ENCODE measurements around the gene APEX2. TPM values are rescaled to one million over a fixed set of nuclear protein-coding genes. Genes with fewer than 3 reads are reported as not detected.
A peak's percentile ranks its signal among the peaks of the same experiment; 100 is the strongest.
"Not testable (repeated sequence)": the region's sequence is repeated elsewhere in the genome, so short reads cannot be mapped to it uniquely, and the experiment has no call there.

The APEX2 gene
- total RNA-seq, 6 experiments from 2014 or later: 4.9 to 12.5 (median 8.6) TPM

GRCh38 chrX:54980334-54980733 lies 19.8 kb upstream of the APEX2 start:
- ATAC-seq (peak in 2 of 4 donors; percentile 17 to 46), DNase-seq (no peak)
- H3K4me3 ChIP-seq: no peak overlapping the region
- H3K27me3 ChIP-seq: no peaks in the 10 kb centered on the region
- WGBS (ENCODE audit: insufficient coverage, low coverage, low lambda C conversion rate, missing lambda C conversion rate): 37% methylated on average over 6 of the region's 6 CpGs
- TF ChIP-seq, protein P1, sequence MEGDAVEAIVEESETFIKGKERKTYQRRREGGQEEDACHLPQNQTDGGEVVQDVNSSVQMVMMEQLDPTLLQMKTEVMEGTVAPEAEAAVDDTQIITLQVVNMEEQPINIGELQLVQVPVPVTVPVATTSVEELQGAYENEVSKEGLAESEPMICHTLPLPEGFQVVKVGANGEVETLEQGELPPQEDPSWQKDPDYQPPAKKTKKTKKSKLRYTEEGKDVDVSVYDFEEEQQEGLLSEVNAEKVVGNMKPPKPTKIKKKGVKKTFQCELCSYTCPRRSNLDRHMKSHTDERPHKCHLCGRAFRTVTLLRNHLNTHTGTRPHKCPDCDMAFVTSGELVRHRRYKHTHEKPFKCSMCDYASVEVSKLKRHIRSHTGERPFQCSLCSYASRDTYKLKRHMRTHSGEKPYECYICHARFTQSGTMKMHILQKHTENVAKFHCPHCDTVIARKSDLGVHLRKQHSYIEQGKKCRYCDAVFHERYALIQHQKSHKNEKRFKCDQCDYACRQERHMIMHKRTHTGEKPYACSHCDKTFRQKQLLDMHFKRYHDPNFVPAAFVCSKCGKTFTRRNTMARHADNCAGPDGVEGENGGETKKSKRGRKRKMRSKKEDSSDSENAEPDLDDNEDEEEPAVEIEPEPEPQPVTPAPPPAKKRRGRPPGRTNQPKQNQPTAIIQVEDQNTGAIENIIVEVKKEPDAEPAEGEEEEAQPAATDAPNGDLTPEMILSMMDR (IDR thresholded peaks at IDR 0.05): no peak
- TF ChIP-seq POLR2A (IDR thresholded peaks at IDR 0.05): no peak
- intact Hi-C loops (cut with DNase I): no loop called here
- H3K36me3 ChIP-seq: no peaks in the 10 kb centered on the region
- H3K4me1 ChIP-seq: peaks cover 0 to 16% (median 0%) of the 10 kb centered on the region in 4 donors
- H3K27ac ChIP-seq: no peak overlapping the region
- H3K9me3 ChIP-seq: no peaks in the 10 kb centered on the region

DNA sequence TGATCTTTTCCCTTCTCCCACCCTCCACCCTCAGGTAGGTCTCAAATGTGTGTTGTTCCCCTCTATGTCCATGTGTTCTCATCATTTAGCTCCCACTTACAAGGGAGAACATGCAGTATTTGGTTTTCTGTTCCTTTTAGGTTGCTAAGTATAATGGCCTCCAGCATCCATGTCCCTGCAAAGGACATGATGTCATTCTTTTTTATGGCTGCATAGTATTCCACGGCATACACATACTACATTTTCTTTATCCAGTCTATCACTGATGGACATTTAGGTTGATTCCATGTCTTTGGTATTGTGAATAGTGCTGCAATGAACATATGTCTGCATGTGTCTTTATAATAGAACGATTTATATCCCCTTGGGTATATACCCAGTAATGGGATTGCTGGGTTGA lies 16.9 kb upstream of the APEX2 start:
- peaks cover 0 to 14% (median 0%) of the 10 kb centered on the region in 4 donors for H3K4me1 ChIP-seq
- H3K27ac ChIP-seq; H3K36me3 ChIP-seq; DNase-seq; intact Hi-C loops (cut with DNase I); H3K9me3 ChIP-seq; ATAC-seq; H3K27me3 ChIP-seq; H3K4me3 ChIP-seq: not testable (repeated sequence)
- 77% methylated on average over 2 of the region's 2 CpGs for WGBS (ENCODE audit: insufficient coverage, low coverage, low lambda C conversion rate, missing lambda C conversion rate)

GRCh38 chrX:54991706-54992105 lies 8.5 kb upstream of the APEX2 start:
- Histone ChIP-seq H3K36me3 (no peaks in the 10 kb centered on the region), H3K9me3 (no peaks in the 10 kb centered on the region), H3K4me1 (peaks cover 0 to 15% (median 4%) of the 10 kb centered on the region in 4 donors), H3K27me3 (no peaks in the 10 kb centered on the region), H3K27ac (no peak overlapping the region), H3K4me3 (peak overlapping the region in 2 of 3 donors; percentile 51 to 61)
- intact Hi-C loops (cut with DNase I): no loop called here
- DNase-seq: no peak
- ATAC-seq: no peak
- TF ChIP-seq, protein P1 (IDR thresholded peaks at IDR 0.05): no peak
- no peak for TF ChIP-seq POLR2A (IDR thresholded peaks at IDR 0.05)
- WGBS (ENCODE audit: insufficient coverage, low coverage, low lambda C conversion rate, missing lambda C conversion rate): 43% methylated on average over 2 of the region's 2 CpGs

- H3K27me3 ChIP-seq: no peaks in the 10 kb centered on the region
- ATAC-seq (peak in 3 of 4 donors; percentile 3 to 27 (median 8)), DNase-seq (no peak)
- H3K27ac ChIP-seq: peak overlapping the region in 1 of 3 donors; percentile 66
- TF ChIP-seq, protein P1 (IDR thresholded peaks at IDR 0.05): no peak
- TF ChIP-seq POLR2A (IDR thresholded peaks at IDR 0.05): no peak
- WGBS (ENCODE audit: insufficient coverage, low coverage, low lambda C conversion rate, missing lambda C conversion rate): 31% methylated on average over 1 of the region's 1 CpG
- H3K4me1 ChIP-seq: peaks cover 0 to 15% (median 4%) of the 10 kb centered on the region in 4 donors
- H3K4me3 ChIP-seq: peak overlapping the region; percentile 29 to 61 (median 51)
- intact Hi-C loops (cut with DNase I): no loop called here
- no peaks in the 10 kb centered on the region for H3K36me3 ChIP-seq
- no peaks in the 10 kb centered on the region for H3K9me3 ChIP-seq
Measured at GRCh38 chrX:54992911-54993622, 7.1 kb upstream of the APEX2 start.

GRCh38 chrX:54994099-54994498 lies 6.1 kb upstream of the APEX2 start, which contains the start of gene PFKFB1:
PFKFB1 (minus strand) TSS chrX:54994188; CDS start chrX:54994007, 181 bp downstream.
- intact Hi-C loops (cut with DNase I): no loop called here
- H3K9me3 ChIP-seq: no peaks in the 10 kb centered on the region
- 29% methylated on average over 2 of the region's 2 CpGs for WGBS (ENCODE audit: insufficient coverage, low coverage, low lambda C conversion rate, missing lambda C conversion rate)
- peaks cover 0 to 15% (median 4%) of the 10 kb centered on the region in 4 donors for H3K4me1 ChIP-seq
- no peaks in the 10 kb centered on the region for H3K36me3 ChIP-seq
- peak; percentile 81 to 91 (median 84) for ATAC-seq
- H3K27ac ChIP-seq: peak within 1 kb of the TSS in 2 of 3 donors; percentile 47 to 70
- TF ChIP-seq, protein P1 (IDR thresholded peaks at IDR 0.05): no peak
- no peak for TF ChIP-seq POLR2A (IDR thresholded peaks at IDR 0.05)
- peak within 1 kb of the TSS; percentile 29 to 61 (median 51) for H3K4me3 ChIP-seq
- DNase-seq: peak; percentile 64 to 86 (median 84)
- H3K27me3 ChIP-seq: no peaks in the 10 kb centered on the region
